WTC11 (cell line): ENCODE data around the gene COPS3. TPM values are rescaled to one million over a fixed set of nuclear protein-coding genes. Genes with fewer than 3 reads are reported as not detected.

Experiments
- AR ChIP-seq: fragments of 250-450 bp; sonication (Bioruptor Pico); IDR thresholded peaks from 2 replicates; pipeline ENCODE4 v1.9.0; 2021; ENCODE audit warnings: mild to moderate bottlenecking
- ARID4B ChIP-seq: sonication (generic); formaldehyde crosslinking; IDR thresholded peaks from 2 replicates; pipeline ENCODE4 v1.8.0; 2023; ENCODE audit warnings: missing genetic modification reagents, mild to moderate bottlenecking, borderline replicate concordance
- JAZF1 ChIP-seq: fragments of 250-450 bp; sonication (Bioruptor Pico); IDR thresholded peaks from 2 replicates; pipeline ENCODE4 v1.9.0; 2021; ENCODE audit warnings: moderate library complexity, mild to moderate bottlenecking, inconsistent platforms
- MYBL2 ChIP-seq: sonication (generic); formaldehyde crosslinking; IDR thresholded peaks from 2 replicates; pipeline ENCODE4 v1.8.1; 2023; ENCODE audit warnings: mild to moderate bottlenecking, moderate library complexity, missing genetic modification reagents
- SOX15 ChIP-seq: fragments of 250-450 bp; sonication (Bioruptor Pico); IDR thresholded peaks from 2 replicates; pipeline ENCODE4 v1.9.0; 2021; ENCODE audit warnings: mild to moderate bottlenecking
- TP53 ChIP-seq: sonication (generic); formaldehyde crosslinking; IDR thresholded peaks from 2 replicates; pipeline ENCODE4 v1.8.1; 2023; ENCODE audit warnings: mild to moderate bottlenecking, missing genetic modification reagents
- total RNA-seq: library from RNA; stranded (reverse); gene quantifications from 3 replicates; pipeline ENCODE4 v1.2.3, GENCODE V29; 2021
- TF ChIP-seq, protein P1 (sequence below): fragments of 250-450 bp; sonication (Bioruptor Pico); conservative IDR thresholded peaks from 2 replicates; pipeline ENCODE4 v1.9.0; 2021; ENCODE audit warnings: mild to moderate bottlenecking
- TF ChIP-seq, protein P2 (sequence below): sonication (generic); formaldehyde crosslinking; IDR thresholded peaks from 2 replicates; pipeline ENCODE4 v1.8.0; 2022; ENCODE audit warnings: mild to moderate bottlenecking, missing genetic modification reagents
- TF ChIP-seq, protein P3 (sequence below): sonication (generic); formaldehyde crosslinking; IDR thresholded peaks from 2 replicates; pipeline ENCODE4 v1.8.0; 2023; ENCODE audit warnings: mild to moderate bottlenecking, missing genetic modification reagents
- TF ChIP-seq, protein P4 (sequence below): fragments of 250-450 bp; sonication (Bioruptor Pico); IDR thresholded peaks from 2 replicates; pipeline ENCODE4 v2.1.2; 2022; ENCODE audit warnings: mild to moderate bottlenecking, moderate library complexity

Gene COPS3
- total RNA-seq, 1 experiment from 2014 or later = 78.3 TPM

DNA sequence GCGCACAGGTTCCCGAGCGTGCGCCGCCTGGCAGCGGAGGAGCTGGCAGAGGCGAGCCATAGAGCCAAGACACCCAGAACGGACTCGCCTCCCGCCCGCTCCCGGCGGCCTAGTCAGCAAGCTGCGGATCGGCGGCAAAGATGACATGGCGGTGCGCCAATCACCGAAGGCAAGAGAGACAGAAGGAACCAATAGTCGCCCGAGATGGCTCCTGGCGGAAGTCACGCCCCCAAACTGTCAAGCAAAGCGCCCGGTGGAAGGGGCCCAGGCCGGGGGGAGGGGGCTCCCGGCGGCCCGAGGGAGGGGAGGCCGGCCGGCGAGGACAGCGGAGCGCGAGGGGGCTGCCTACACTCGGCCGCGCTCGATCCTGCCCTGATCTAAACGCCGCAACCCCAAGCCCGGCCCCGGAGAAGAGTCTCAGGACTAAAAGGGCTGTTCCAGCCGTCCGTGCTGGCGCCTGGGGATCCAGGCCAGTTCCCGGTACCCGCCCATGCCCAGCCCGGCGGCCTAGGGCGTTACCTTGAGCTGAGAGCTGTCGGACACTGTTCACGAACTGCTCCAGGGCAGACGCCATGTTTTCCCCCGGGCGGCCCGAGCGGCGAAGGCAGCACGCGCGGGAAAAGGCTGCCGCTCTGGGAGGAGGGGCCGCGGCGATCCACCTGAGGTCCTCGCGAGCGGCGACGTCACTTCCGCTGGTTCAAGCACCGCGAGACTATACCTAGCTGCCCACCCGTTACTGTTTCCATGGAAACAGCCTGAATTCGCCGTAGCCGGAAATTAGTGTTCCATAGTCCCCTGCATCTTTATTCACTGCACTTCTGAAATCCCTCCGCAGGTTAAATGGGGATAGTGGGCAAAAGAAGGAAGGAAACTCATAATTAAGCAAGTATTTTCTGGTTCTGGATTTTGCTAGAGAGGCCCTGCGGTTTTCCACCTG, at the start of gene COPS3 (continued):
- TF ChIP-seq, protein P1, sequence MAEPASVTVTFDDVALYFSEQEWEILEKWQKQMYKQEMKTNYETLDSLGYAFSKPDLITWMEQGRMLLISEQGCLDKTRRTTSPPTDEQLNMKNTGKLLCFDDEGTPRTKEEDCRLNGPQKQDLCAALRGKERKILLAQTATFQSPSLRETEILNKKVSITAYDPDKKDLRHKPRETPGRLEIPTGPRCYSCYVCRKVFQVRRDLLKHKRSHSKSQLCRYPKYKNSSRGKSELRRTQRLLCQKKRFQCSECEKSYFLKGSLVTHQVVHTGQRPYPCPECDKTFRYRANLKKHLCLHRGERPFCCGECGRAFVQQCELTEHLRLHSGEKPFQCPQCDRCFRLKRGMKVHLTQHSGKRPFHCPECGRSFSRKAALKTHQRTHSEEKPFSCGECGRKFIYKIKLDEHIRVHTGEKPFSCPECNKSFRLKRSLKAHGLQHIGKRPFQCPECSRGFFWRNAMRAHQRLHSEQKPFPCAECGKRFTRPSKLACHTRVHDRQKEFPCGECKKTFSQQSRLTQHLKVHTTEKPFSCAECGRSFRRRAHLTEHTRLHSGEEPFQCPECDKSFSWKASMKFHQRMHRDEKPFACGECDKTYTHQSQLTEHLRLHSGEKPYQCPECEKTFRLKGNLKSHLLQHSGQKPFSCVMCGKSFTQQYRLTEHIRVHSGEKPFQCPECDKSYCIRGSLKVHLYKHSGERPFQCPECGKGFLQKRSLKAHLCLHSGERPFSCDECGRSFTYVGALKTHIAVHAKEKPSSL (CRISPR knock-in tag) = no peak
- TF ChIP-seq SOX15 (CRISPR knock-in tag) (no peak), TP53 (CRISPR knock-in tag) (no peak), MYBL2 (CRISPR knock-in tag) (no peak), JAZF1 (CRISPR knock-in tag) (no peak), ARID4B (CRISPR knock-in tag) (peak; percentile 65; the same call in 1 of the 2 replicates), AR (CRISPR knock-in tag) (no peak)
- TF ChIP-seq, protein P2, sequence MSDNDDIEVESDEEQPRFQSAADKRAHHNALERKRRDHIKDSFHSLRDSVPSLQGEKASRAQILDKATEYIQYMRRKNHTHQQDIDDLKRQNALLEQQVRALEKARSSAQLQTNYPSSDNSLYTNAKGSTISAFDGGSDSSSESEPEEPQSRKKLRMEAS = peak; percentile 72
- TF ChIP-seq, protein P3, sequence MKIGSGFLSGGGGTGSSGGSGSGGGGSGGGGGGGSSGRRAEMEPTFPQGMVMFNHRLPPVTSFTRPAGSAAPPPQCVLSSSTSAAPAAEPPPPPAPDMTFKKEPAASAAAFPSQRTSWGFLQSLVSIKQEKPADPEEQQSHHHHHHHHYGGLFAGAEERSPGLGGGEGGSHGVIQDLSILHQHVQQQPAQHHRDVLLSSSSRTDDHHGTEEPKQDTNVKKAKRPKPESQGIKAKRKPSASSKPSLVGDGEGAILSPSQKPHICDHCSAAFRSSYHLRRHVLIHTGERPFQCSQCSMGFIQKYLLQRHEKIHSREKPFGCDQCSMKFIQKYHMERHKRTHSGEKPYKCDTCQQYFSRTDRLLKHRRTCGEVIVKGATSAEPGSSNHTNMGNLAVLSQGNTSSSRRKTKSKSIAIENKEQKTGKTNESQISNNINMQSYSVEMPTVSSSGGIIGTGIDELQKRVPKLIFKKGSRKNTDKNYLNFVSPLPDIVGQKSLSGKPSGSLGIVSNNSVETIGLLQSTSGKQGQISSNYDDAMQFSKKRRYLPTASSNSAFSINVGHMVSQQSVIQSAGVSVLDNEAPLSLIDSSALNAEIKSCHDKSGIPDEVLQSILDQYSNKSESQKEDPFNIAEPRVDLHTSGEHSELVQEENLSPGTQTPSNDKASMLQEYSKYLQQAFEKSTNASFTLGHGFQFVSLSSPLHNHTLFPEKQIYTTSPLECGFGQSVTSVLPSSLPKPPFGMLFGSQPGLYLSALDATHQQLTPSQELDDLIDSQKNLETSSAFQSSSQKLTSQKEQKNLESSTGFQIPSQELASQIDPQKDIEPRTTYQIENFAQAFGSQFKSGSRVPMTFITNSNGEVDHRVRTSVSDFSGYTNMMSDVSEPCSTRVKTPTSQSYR (CRISPR knock-in tag) = no peak
- TF ChIP-seq, protein P4, sequence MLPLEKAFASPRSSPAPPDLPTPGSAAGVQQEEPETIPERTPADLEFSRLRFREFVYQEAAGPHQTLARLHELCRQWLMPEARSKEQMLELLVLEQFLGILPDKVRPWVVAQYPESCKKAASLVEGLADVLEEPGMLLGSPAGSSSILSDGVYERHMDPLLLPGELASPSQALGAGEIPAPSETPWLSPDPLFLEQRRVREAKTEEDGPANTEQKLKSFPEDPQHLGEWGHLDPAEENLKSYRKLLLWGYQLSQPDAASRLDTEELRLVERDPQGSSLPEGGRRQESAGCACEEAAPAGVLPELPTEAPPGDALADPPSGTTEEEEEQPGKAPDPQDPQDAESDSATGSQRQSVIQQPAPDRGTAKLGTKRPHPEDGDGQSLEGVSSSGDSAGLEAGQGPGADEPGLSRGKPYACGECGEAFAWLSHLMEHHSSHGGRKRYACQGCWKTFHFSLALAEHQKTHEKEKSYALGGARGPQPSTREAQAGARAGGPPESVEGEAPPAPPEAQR (CRISPR knock-in tag) = no peak
